HG03045 (cell line): ENCODE results near the gene CIP2A.

ENCODE experiments used
- ATAC-seq: cut with Tn5 transposase; IDR thresholded peaks from one replicate; pipeline ENCODE4 v1.9.1; 2021; ENCODE audit warnings: mild to moderate bottlenecking, moderate library complexity; ENCODE audit not compliant: unreplicated experiment

CIP2A gene

GRCh38 chr3:108564564-108564963 is 24.7 kb downstream of the CIP2A start:
- ATAC-seq, result no peak

GRCh38 chr3:108562565-108562964 is 26.7 kb downstream of the CIP2A start:
- ATAC-seq, result no peak

GRCh38 chr3:108555966-108556581 is 33.2 kb downstream of the CIP2A start:
- ATAC-seq, result no peak

- ATAC-seq, result no peak
These were observed 34.2 kb downstream of the CIP2A start for GRCh38 chr3:108554913-108555571.

- ATAC-seq, result no peak
These were observed 35.0 kb downstream of the CIP2A start for GRCh38 chr3:108554229-108554628.

- no peak for ATAC-seq
These were observed 36.7 kb downstream of the CIP2A start for GRCh38 chr3:108552267-108553159.

GRCh38 chr3:108548886-108549285 is 40.4 kb downstream of the CIP2A start:
- no peak for ATAC-seq

- no peak for ATAC-seq
These were observed 40.9 kb downstream of the CIP2A start for GRCh38 chr3:108548304-108548703.

GRCh38 chr3:108546692-108547091 is 42.5 kb downstream of the CIP2A start:
- no peak for ATAC-seq

- ATAC-seq, result no peak
These were observed 43.0 kb downstream of the CIP2A start for GRCh38 chr3:108546247-108546646.

- ATAC-seq, result no peak
These were observed 51.2 kb downstream of the CIP2A start for GRCh38 chr3:108538083-108538482.

- peak; percentile 92 for ATAC-seq
These were observed 60.6 kb downstream of the CIP2A start for GRCh38 chr3:108528459-108529252.

GRCh38 chr3:108527817-108528216 is 61.4 kb downstream of the CIP2A start:
- no peak for ATAC-seq

- ATAC-seq, result no peak
These were observed 62.1 kb downstream of the CIP2A start for GRCh38 chr3:108527109-108527508.

- no peak for ATAC-seq
These were observed 63.3 kb downstream of the CIP2A start for GRCh38 chr3:108525971-108526370.

- no peak for ATAC-seq
These were observed 64.0 kb downstream of the CIP2A start for GRCh38 chr3:108525256-108525655.

GRCh38 chr3:108524537-108524936 is 64.7 kb downstream of the CIP2A start:
- ATAC-seq, result no peak

- ATAC-seq, result no peak
These were observed 70.3 kb downstream of the CIP2A start for GRCh38 chr3:108518895-108519294.

- no peak for ATAC-seq
These were observed 72.4 kb downstream of the CIP2A start for GRCh38 chr3:108516881-108517280.

- ATAC-seq, result no peak
These were observed 75.3 kb downstream of the CIP2A start for GRCh38 chr3:108513961-108514360.

- ATAC-seq, result no peak
These were observed 76.6 kb downstream of the CIP2A start for GRCh38 chr3:108512671-108513070.
